Erythroblast (primary cell): ENCODE data around the gene RANBP1.

Experiments used
- GATA1 ChIP-seq: IDR thresholded peaks from 2 replicates; pipeline ENCODE4 v1.6.1; 2011; ENCODE audit warnings: low read depth, mild to moderate bottlenecking, control low read depth, low read length, moderate library complexity
- POLR2A ChIP-seq: IDR thresholded peaks from 2 replicates; pipeline ENCODE4 v1.6.1; 2011; ENCODE audit warnings: mild to moderate bottlenecking, low read length

- TF ChIP-seq POLR2A (no peak), GATA1 (no peak)
Observed at GRCh38 chr22:20076627-20077172, 39.2 kb upstream of the RANBP1 start.
